ENCODE measurements around the gene TRDMT1.
A peak's percentile ranks its signal among the peaks of the same experiment; 100 is the strongest.

The TRDMT1 gene

GRCh38 chr10:17240096-17240495, 38.6 kb upstream of the TRDMT1 start:
- no peak overlapping the region for H3K23ac ChIP-seq (ENCODE audit: low read length)
- H3K79me1 ChIP-seq (ENCODE audit: low read length): no peaks in the 10 kb centered on the region
- no peaks in the 10 kb centered on the region for H3K9me3 ChIP-seq (ENCODE audit: insufficient read depth, low read depth, low read length)
- H3K9ac ChIP-seq (ENCODE audit: low read length): no peak overlapping the region
- H3K27ac ChIP-seq (ENCODE audit: low read depth, low read length): no peak overlapping the region
- H3K4me2 ChIP-seq (ENCODE audit: low read length): no peak overlapping the region
- no peak for DNase-seq
- no peak overlapping the region for H3K4ac ChIP-seq (ENCODE audit: low read depth, low read length)
- H3K4me1 ChIP-seq (ENCODE audit: control insufficient read depth in 1 of 2, insufficient read depth in 2 of 2, low read length in 2 of 2): no peaks in the 10 kb centered on the region
- no peak overlapping the region for H2BK12ac ChIP-seq (ENCODE audit: low read length)
- H4K91ac ChIP-seq (ENCODE audit: low read depth, low read length): no peak overlapping the region
- no CpG with 5 or more reads among the region's 2 CpGs for WGBS (ENCODE audit: extremely low coverage, insufficient coverage, insufficient read length)
- no peak overlapping the region for H3K18ac ChIP-seq (ENCODE audit: low read length)
- no peak overlapping the region for H3K4me3 ChIP-seq (ENCODE audit: low read depth, low read length)
- H4K12ac ChIP-seq (ENCODE audit: low read depth, low read length): no peak overlapping the region
- H3K14ac ChIP-seq (ENCODE audit: low read length): no peak overlapping the region
- H3K27me3 ChIP-seq (ENCODE audit: insufficient read depth, low read length): no peaks in the 10 kb centered on the region
- no peak overlapping the region for H2BK120ac ChIP-seq (ENCODE audit: insufficient read depth, low read length, poor library complexity)
- H3K79me2 ChIP-seq (ENCODE audit: control insufficient read depth, insufficient read depth, low read length, poor library complexity): no peaks in the 10 kb centered on the region
- H4K8ac ChIP-seq (ENCODE audit: low read depth, low read length): no peak overlapping the region
- no peak overlapping the region for H2BK5ac ChIP-seq (ENCODE audit: low read depth, low read length, poor library complexity)
- H2AFZ ChIP-seq (ENCODE audit: insufficient read depth, low read length, poor library complexity): no peak overlapping the region
- H3K36me3 ChIP-seq (ENCODE audit: control insufficient read depth in 1 of 2, insufficient read depth in 2 of 2, low read length in 2 of 2): peaks cover 2 to 4% of the 10 kb centered on the region in 2 experiments
- H2AK5ac ChIP-seq (ENCODE audit: low read length): no peak overlapping the region

DNA sequence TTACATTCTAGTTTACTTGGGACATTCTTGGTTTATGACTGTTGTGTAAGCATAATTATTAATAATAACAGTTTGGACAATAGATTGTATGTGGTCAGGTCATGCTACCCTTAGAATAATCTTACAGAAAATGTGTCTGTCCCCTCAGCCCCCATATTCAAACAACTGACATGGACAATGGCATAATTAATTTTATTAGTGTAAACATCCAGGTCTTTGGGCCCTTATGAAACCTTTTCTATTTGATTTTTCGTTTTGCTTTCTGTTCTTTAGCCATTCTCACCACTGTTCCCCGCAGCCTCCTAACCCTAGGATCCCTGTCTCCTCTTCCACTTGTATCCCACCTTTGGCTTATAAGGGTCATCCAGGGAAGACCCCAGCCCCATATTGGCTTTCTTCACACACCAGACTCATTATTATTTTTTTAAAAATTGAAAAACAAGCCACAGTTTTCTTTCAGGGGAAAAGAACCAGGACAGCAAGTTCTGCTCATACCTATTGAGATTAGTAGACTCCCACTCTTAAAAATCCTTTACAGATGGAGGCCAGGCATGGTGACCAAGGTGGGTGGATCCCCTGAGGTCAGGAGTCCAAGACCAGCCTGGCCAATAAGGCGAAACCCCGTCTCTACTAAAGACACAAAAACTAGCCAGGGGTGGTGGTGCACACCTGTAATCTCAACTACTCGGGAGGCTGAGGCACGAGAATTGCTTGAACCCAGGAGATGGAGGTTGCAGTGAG, 38.0 kb upstream of the TRDMT1 start:
- Histone ChIP-seq H3K36me3 (ENCODE audit: control insufficient read depth in 1 of 2, insufficient read depth in 2 of 2, low read length in 2 of 2) (peaks cover 6 to 9% of the 10 kb centered on the region in 2 experiments), H4K12ac (ENCODE audit: low read depth, low read length) (no peak overlapping the region), H3K23ac (ENCODE audit: low read length) (no peak overlapping the region), H2BK5ac (ENCODE audit: low read depth, low read length, poor library complexity) (no peak overlapping the region), H3K79me2 (ENCODE audit: control insufficient read depth, insufficient read depth, low read length, poor library complexity) (no peaks in the 10 kb centered on the region), H3K18ac (ENCODE audit: low read length) (no peak overlapping the region), H3K4me3 (ENCODE audit: low read depth, low read length) (no peak overlapping the region), H2BK120ac (ENCODE audit: insufficient read depth, low read length, poor library complexity) (no peak overlapping the region), H3K27ac (ENCODE audit: low read depth, low read length) (no peak overlapping the region), H3K4me2 (ENCODE audit: low read length) (no peak overlapping the region), H2BK12ac (ENCODE audit: low read length) (no peak overlapping the region), H4K8ac (ENCODE audit: low read depth, low read length) (no peak overlapping the region), H4K91ac (ENCODE audit: low read depth, low read length) (no peak overlapping the region), H3K27me3 (ENCODE audit: insufficient read depth, low read length) (no peaks in the 10 kb centered on the region), H3K9ac (ENCODE audit: low read length) (no peak overlapping the region), H2AFZ (ENCODE audit: insufficient read depth, low read length, poor library complexity) (no peak overlapping the region), H2AK5ac (ENCODE audit: low read length) (no peak overlapping the region), H3K4me1 (ENCODE audit: control insufficient read depth in 1 of 2, insufficient read depth in 2 of 2, low read length in 2 of 2) (no peaks in the 10 kb centered on the region), H3K9me3 (ENCODE audit: insufficient read depth, low read depth, low read length) (no peaks in the 10 kb centered on the region), H3K79me1 (ENCODE audit: low read length) (no peaks in the 10 kb centered on the region), H3K14ac (ENCODE audit: low read length) (no peak overlapping the region), H3K4ac (ENCODE audit: low read depth, low read length) (no peak overlapping the region)
- WGBS (ENCODE audit: extremely low coverage, insufficient coverage, insufficient read length): no CpG with 5 or more reads among the region's 6 CpGs
- DNase-seq: no peak

DNA sequence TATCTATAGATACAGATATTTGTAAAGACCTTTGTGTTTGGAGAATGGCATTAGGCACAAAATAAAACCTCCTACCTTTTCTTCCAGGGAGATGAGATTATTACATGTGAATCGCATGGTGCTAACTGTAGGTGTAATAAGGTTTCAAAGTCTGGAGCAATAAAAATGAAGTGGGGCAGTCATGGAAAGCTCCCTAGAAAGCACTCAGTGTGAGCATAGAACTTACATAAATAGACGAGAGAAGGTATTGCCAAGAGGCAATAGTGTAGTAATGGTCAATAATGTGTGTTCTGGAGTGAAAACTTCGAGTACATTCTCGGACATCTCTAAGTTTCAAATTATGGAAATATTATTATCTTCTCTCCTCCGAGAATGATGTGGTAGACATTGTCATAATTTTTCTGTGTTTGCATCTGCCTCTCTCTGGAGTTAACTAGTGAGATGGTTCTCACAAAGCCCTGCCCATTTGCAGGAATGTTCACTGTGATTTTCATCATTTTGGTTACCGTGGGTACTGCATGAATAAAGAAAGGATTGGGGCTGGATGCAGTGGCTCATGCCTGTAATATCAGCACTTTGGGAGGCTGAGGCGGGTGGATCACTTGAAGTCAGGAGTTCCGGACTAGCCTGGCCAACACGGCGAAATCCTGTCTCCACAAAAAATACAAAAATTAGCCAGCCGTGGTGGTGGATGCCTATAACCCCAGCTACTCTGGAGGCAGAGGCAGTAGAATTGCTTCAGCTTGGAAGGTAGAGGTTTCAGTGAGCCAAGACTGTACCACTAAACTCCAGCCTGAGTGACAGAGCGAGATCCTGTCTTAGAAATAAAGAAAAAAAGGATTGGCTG, 37.2 kb upstream of the TRDMT1 start:
- no CpG with 5 or more reads among the region's 12 CpGs for WGBS (ENCODE audit: extremely low coverage, insufficient coverage, insufficient read length)

DNA sequence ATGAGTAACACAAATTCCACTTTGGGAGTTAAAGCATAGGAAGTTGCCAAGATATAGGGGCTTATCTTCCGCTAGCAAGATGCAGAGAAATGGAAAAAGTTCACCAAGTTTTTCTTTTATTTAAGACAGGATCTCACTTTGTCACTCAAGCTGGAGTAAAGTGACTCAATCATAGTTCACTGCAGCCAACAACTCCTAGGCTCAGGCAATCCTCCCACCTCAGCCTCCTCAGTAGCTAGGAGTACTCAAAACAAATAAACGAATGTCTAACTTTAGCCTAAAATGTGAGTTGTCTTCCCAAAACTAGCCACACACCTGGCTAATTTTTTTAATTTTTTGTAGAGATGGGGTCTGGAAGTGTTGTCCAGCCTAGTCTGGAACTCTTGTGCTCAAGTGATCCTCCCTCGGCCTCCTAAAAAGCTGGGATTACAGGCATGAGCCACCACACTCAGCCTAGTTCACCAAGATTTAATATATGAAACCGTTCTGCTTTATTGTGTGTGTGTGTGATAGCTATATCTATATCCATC, 36.5 kb upstream of the TRDMT1 start:
- Histone ChIP-seq H4K91ac (ENCODE audit: low read depth, low read length) (no peak overlapping the region), H3K4me1 (ENCODE audit: control insufficient read depth in 1 of 2, insufficient read depth in 2 of 2, low read length in 2 of 2) (no peaks in the 10 kb centered on the region), H2AK5ac (ENCODE audit: low read length) (no peak overlapping the region), H3K14ac (ENCODE audit: low read length) (no peak overlapping the region), H4K12ac (ENCODE audit: low read depth, low read length) (no peak overlapping the region), H3K4me3 (ENCODE audit: low read depth, low read length) (no peak overlapping the region), H4K8ac (ENCODE audit: low read depth, low read length) (no peak overlapping the region), H3K79me2 (ENCODE audit: control insufficient read depth, insufficient read depth, low read length, poor library complexity) (no peaks in the 10 kb centered on the region), H3K23ac (ENCODE audit: low read length) (no peak overlapping the region), H2BK12ac (ENCODE audit: low read length) (no peak overlapping the region), H3K9ac (ENCODE audit: low read length) (no peak overlapping the region), H3K79me1 (ENCODE audit: low read length) (no peaks in the 10 kb centered on the region), H2AFZ (ENCODE audit: insufficient read depth, low read length, poor library complexity) (no peak overlapping the region), H3K27ac (ENCODE audit: low read depth, low read length) (no peak overlapping the region), H3K4ac (ENCODE audit: low read depth, low read length) (no peak overlapping the region), H3K27me3 (ENCODE audit: insufficient read depth, low read length) (no peaks in the 10 kb centered on the region), H3K18ac (ENCODE audit: low read length) (no peak overlapping the region), H3K9me3 (ENCODE audit: insufficient read depth, low read depth, low read length) (no peaks in the 10 kb centered on the region), H3K4me2 (ENCODE audit: low read length) (no peak overlapping the region), H2BK120ac (ENCODE audit: insufficient read depth, low read length, poor library complexity) (no peak overlapping the region), H2BK5ac (ENCODE audit: low read depth, low read length, poor library complexity) (no peak overlapping the region), H3K36me3 (ENCODE audit: control insufficient read depth in 1 of 2, insufficient read depth in 2 of 2, low read length in 2 of 2) (peaks cover 14 to 21% of the 10 kb centered on the region in 2 experiments)
- DNase-seq: no peak
- no CpG with 5 or more reads among the region's 4 CpGs for WGBS (ENCODE audit: extremely low coverage, insufficient coverage, insufficient read length)

More for the DNA sequence above, 37.2 kb upstream of the TRDMT1 start:
- no peak overlapping the region for H2AFZ ChIP-seq (ENCODE audit: insufficient read depth, low read length, poor library complexity)
- H3K14ac ChIP-seq (ENCODE audit: low read length): no peak overlapping the region
- H3K79me1 ChIP-seq (ENCODE audit: low read length): no peaks in the 10 kb centered on the region
- H3K4ac ChIP-seq (ENCODE audit: low read depth, low read length): no peak overlapping the region
- H3K4me1 ChIP-seq (ENCODE audit: control insufficient read depth in 1 of 2, insufficient read depth in 2 of 2, low read length in 2 of 2): no peaks in the 10 kb centered on the region
- no peaks in the 10 kb centered on the region for H3K9me3 ChIP-seq (ENCODE audit: insufficient read depth, low read depth, low read length)
- H3K23ac ChIP-seq (ENCODE audit: low read length): no peak overlapping the region
- H3K27me3 ChIP-seq (ENCODE audit: insufficient read depth, low read length): no peaks in the 10 kb centered on the region
- no peak overlapping the region for H3K4me3 ChIP-seq (ENCODE audit: low read depth, low read length)
- H3K79me2 ChIP-seq (ENCODE audit: control insufficient read depth, insufficient read depth, low read length, poor library complexity): no peaks in the 10 kb centered on the region
- no peak overlapping the region for H3K4me2 ChIP-seq (ENCODE audit: low read length)
- no peak overlapping the region for H2AK5ac ChIP-seq (ENCODE audit: low read length)
- no peak overlapping the region for H2BK12ac ChIP-seq (ENCODE audit: low read length)
- no peak overlapping the region for H3K27ac ChIP-seq (ENCODE audit: low read depth, low read length)
- H3K9ac ChIP-seq (ENCODE audit: low read length): no peak overlapping the region
- H4K91ac ChIP-seq (ENCODE audit: low read depth, low read length): no peak overlapping the region
- H3K36me3 ChIP-seq (ENCODE audit: control insufficient read depth in 1 of 2, insufficient read depth in 2 of 2, low read length in 2 of 2): peaks cover 11 to 18% of the 10 kb centered on the region in 2 experiments
- H3K18ac ChIP-seq (ENCODE audit: low read length): no peak overlapping the region
- no peak overlapping the region for H4K8ac ChIP-seq (ENCODE audit: low read depth, low read length)
- no peak overlapping the region for H4K12ac ChIP-seq (ENCODE audit: low read depth, low read length)
- DNase-seq: peak in 1 of 2 donors; percentile 23
- no peak overlapping the region for H2BK5ac ChIP-seq (ENCODE audit: low read depth, low read length, poor library complexity)
- H2BK120ac ChIP-seq (ENCODE audit: insufficient read depth, low read length, poor library complexity): no peak overlapping the region

Data from trophoblast cell (in vitro differentiated cells and primary cell).